ENCODE data around the gene DUSP22.

DUSP22 gene

GRCh38 chr6:259901-260508 lies 32.3 kb upstream of the DUSP22 start:
- DNase-seq: peak; percentile 96
- Histone ChIP-seq H3K79me2 (ENCODE audit: low read length) (no peaks in the 10 kb centered on the region), H3K27me3 (replicated peaks; ENCODE audit: insufficient read depth, low read length) (no peaks in the 10 kb centered on the region), H3K9ac (ENCODE audit: low read length) (peak overlapping the region; percentile 22; the same call in 1 of the 2 replicates), H3K4me2 (ENCODE audit: low read depth, low read length) (peak overlapping the region; percentile 69), H3K4me1 (ENCODE audit: low read length) (peaks cover 40% of the 10 kb centered on the region), H3K9me3 (replicated peaks; ENCODE audit: insufficient read depth, low read length) (no peaks in the 10 kb centered on the region), H3K4me3 (ENCODE audit: low read length) (peak overlapping the region; percentile 44), H2AFZ (ENCODE audit: low read length) (peak overlapping the region; percentile 39), H3K36me3 (replicated peaks; ENCODE audit: insufficient read depth, low read length) (no peaks in the 10 kb centered on the region), H3K27ac (ENCODE audit: low read length) (peak overlapping the region; percentile 53; the same call in 1 of the 2 replicates), H3F3A (ENCODE audit: insufficient read depth, low read length) (peaks cover 36% of the 10 kb centered on the region), H3K9me2 (replicated peaks; ENCODE audit: insufficient read depth, low read length) (no peaks in the 10 kb centered on the region), H4K20me1 (ENCODE audit: insufficient read depth, low read length) (no peaks in the 10 kb centered on the region)
- TF ChIP-seq CTCF (IDR thresholded peaks at IDR 0.05; ENCODE audit: low read length) (no peak), EZH2 (optimal IDR thresholded peaks at IDR 0.05; ENCODE audit: low read depth, low read length) (no peak), EZH2phosphoT487 (IDR thresholded peaks at IDR 0.05; ENCODE audit: low read length) (no peak)

GRCh38 chr6:264626-265025 lies 27.7 kb upstream of the DUSP22 start:
- H3K27ac ChIP-seq (ENCODE audit: low read length): no peak overlapping the region
- no peak overlapping the region for H3K4me3 ChIP-seq (ENCODE audit: low read length)
- H3K9me3 ChIP-seq (replicated peaks; ENCODE audit: insufficient read depth, low read length): no peaks in the 10 kb centered on the region
- no peaks in the 10 kb centered on the region for H3K27me3 ChIP-seq (replicated peaks; ENCODE audit: insufficient read depth, low read length)
- peaks cover 10% of the 10 kb centered on the region for H3F3A ChIP-seq (ENCODE audit: insufficient read depth, low read length)
- no peaks in the 10 kb centered on the region for H3K79me2 ChIP-seq (ENCODE audit: low read length)
- H3K9me2 ChIP-seq (replicated peaks; ENCODE audit: insufficient read depth, low read length): no peaks in the 10 kb centered on the region
- no peak overlapping the region for H3K4me2 ChIP-seq (ENCODE audit: low read depth, low read length)
- no peak overlapping the region for H2AFZ ChIP-seq (ENCODE audit: low read length)
- TF ChIP-seq CTCF (IDR thresholded peaks at IDR 0.05; ENCODE audit: low read length) (no peak), EZH2 (optimal IDR thresholded peaks at IDR 0.05; ENCODE audit: low read depth, low read length) (no peak), EZH2phosphoT487 (IDR thresholded peaks at IDR 0.05; ENCODE audit: low read length) (no peak)
- H4K20me1 ChIP-seq (ENCODE audit: insufficient read depth, low read length): no peaks in the 10 kb centered on the region
- no peak overlapping the region for H3K9ac ChIP-seq (ENCODE audit: low read length)
- no peak for DNase-seq
- no peaks in the 10 kb centered on the region for H3K36me3 ChIP-seq (replicated peaks; ENCODE audit: insufficient read depth, low read length)
- H3K4me1 ChIP-seq (ENCODE audit: low read length): peaks cover 11% of the 10 kb centered on the region

GRCh38 chr6:268394-268935 lies 23.8 kb upstream of the DUSP22 start:
- Histone ChIP-seq H3F3A (ENCODE audit: insufficient read depth, low read length) (peaks cover 16% of the 10 kb centered on the region; the same call in 1 of the 2 replicates), H3K27me3 (replicated peaks; ENCODE audit: insufficient read depth, low read length) (no peaks in the 10 kb centered on the region), H3K79me2 (ENCODE audit: low read length) (no peaks in the 10 kb centered on the region), H3K4me3 (ENCODE audit: low read length) (no peak overlapping the region), H3K9me2 (replicated peaks; ENCODE audit: insufficient read depth, low read length) (no peaks in the 10 kb centered on the region), H3K9ac (ENCODE audit: low read length) (no peak overlapping the region), H3K4me2 (ENCODE audit: low read depth, low read length) (no peak overlapping the region), H4K20me1 (ENCODE audit: insufficient read depth, low read length) (no peaks in the 10 kb centered on the region), H3K36me3 (replicated peaks; ENCODE audit: insufficient read depth, low read length) (no peaks in the 10 kb centered on the region), H3K9me3 (replicated peaks; ENCODE audit: insufficient read depth, low read length) (no peaks in the 10 kb centered on the region), H2AFZ (ENCODE audit: low read length) (no peak overlapping the region), H3K27ac (ENCODE audit: low read length) (no peak overlapping the region), H3K4me1 (ENCODE audit: low read length) (peaks cover 22% of the 10 kb centered on the region)
- DNase-seq: no peak
- no peak for TF ChIP-seq EZH2phosphoT487 (IDR thresholded peaks at IDR 0.05; ENCODE audit: low read length)
- TF ChIP-seq EZH2 (optimal IDR thresholded peaks at IDR 0.05; ENCODE audit: low read depth, low read length): no peak
- no peak for TF ChIP-seq CTCF (IDR thresholded peaks at IDR 0.05; ENCODE audit: low read length)
